ENCODE results near the gene FKBP7.
A peak's percentile ranks its signal among the peaks of the same experiment; 100 is the strongest.
"Not testable (repeated sequence)": the region's sequence is repeated elsewhere in the genome, so short reads cannot be mapped to it uniquely, and the experiment has no call there.

The FKBP7 gene

GRCh38 chr2:178478439-178479274 lies at the start of gene FKBP7:
FKBP7 (minus strand) TSS chr2:178478600; CDS start chr2:178478499, 101 bp downstream.
- DNase-seq (ENCODE audit: low spot score) = peak; percentile 82

- no peak for DNase-seq (ENCODE audit: low spot score)
Observed at GRCh38 chr2:178527592-178527991, 49.2 kb upstream of the FKBP7 start.

GRCh38 chr2:178526256-178526655 lies 47.9 kb upstream of the FKBP7 start:
- DNase-seq (ENCODE audit: low spot score) = no peak

GRCh38 chr2:178525460-178525859 lies 47.1 kb upstream of the FKBP7 start:
- DNase-seq (ENCODE audit: low spot score) = not testable (repeated sequence)

- not testable (repeated sequence) for DNase-seq (ENCODE audit: low spot score)
Observed at GRCh38 chr2:178525010-178525409, 46.6 kb upstream of the FKBP7 start.

GRCh38 chr2:178523596-178524134 lies 45.3 kb upstream of the FKBP7 start:
- peak; percentile 10 for DNase-seq (ENCODE audit: low spot score)

GRCh38 chr2:178522950-178523595 lies 44.7 kb upstream of the FKBP7 start:
- peak; percentile 86 for DNase-seq (ENCODE audit: low spot score)

GRCh38 chr2:178521304-178522150 lies 43.1 kb upstream of the FKBP7 start:
- no peak for DNase-seq (ENCODE audit: low spot score)

GRCh38 chr2:178517496-178517895 lies 39.1 kb upstream of the FKBP7 start:
- no peak for DNase-seq (ENCODE audit: low spot score)

GRCh38 chr2:178514664-178515063 lies 36.3 kb upstream of the FKBP7 start:
- DNase-seq (ENCODE audit: low spot score) = no peak

- no peak for DNase-seq (ENCODE audit: low spot score)
Observed at GRCh38 chr2:178513876-178514275, 35.5 kb upstream of the FKBP7 start.

GRCh38 chr2:178512484-178512883 lies 34.1 kb upstream of the FKBP7 start:
- DNase-seq (ENCODE audit: low spot score) = no peak

- DNase-seq (ENCODE audit: low spot score) = no peak
Observed at GRCh38 chr2:178510384-178510783, 32.0 kb upstream of the FKBP7 start.

GRCh38 chr2:178508646-178509045 lies 30.2 kb upstream of the FKBP7 start:
- no peak for DNase-seq (ENCODE audit: low spot score)

GRCh38 chr2:178506949-178507348 lies 28.5 kb upstream of the FKBP7 start:
- DNase-seq (ENCODE audit: low spot score) = no peak

- DNase-seq (ENCODE audit: low spot score) = no peak
Observed at GRCh38 chr2:178506524-178506923, 28.1 kb upstream of the FKBP7 start.

- DNase-seq (ENCODE audit: low spot score) = no peak
Observed at GRCh38 chr2:178506101-178506500, 27.7 kb upstream of the FKBP7 start.

- DNase-seq (ENCODE audit: low spot score) = no peak
Observed at GRCh38 chr2:178502751-178503150, 24.4 kb upstream of the FKBP7 start.

GRCh38 chr2:178499640-178500039 lies 21.2 kb upstream of the FKBP7 start:
- no peak for DNase-seq (ENCODE audit: low spot score)

GRCh38 chr2:178498137-178498536 lies 19.7 kb upstream of the FKBP7 start:
- DNase-seq (ENCODE audit: low spot score) = peak; percentile 23

GRCh38 chr2:178496049-178496448 lies 17.6 kb upstream of the FKBP7 start:
- DNase-seq (ENCODE audit: low spot score) = no peak

GRCh38 chr2:178491612-178492011 lies 13.2 kb upstream of the FKBP7 start:
- DNase-seq (ENCODE audit: low spot score) = no peak

Data from hematopoietic multipotent progenitor cell treated with erythropoietin and hydrocortisone succinate and interleukin-3 and kit ligand, for 17 days (in vitro differentiated cells).